Endothelial cell of umbilical vein (primary cell): ENCODE results near the gene CASK. TPM values are rescaled to one million over a fixed set of nuclear protein-coding genes. Genes with fewer than 3 reads are reported as not detected.

Experiments used
- BruUV-seq: library from RNA; stranded (reverse); fragments of 400-500 nt; replicated peaks from 2 replicates; lab custom pipeline; 2021; lab: Mats Ljungman, UMichigan
- CTCF ChIA-PET: fragments of 300-600, 350-600 bp; sonication (Branson Sonifier 250); formaldehyde crosslinking; loops from one replicate; lab custom pipeline; 2021; ENCODE audit warnings: antibody characterized with exemption, inconsistent platforms; lab: Charles Lee
- POLR2A ChIA-PET: fragments of 300-600, 350-600 bp; sonication (Branson Sonifier 250); formaldehyde crosslinking; loops from one replicate; lab custom pipeline; 2021; ENCODE audit warnings: antibody characterized with exemption, inconsistent platforms; lab: Charles Lee
- DNase-seq: peaks from one replicate; pipeline ENCODE4 v3.0.0-alpha.2; 2011; ENCODE audit warnings: low read depth, low spot score
- FAIRE-seq: peaks from 2 replicates; lab custom pipeline; 2011; peaks lifted over from hg19 to GRCh38; lab: Jason Lieb, UNC
- H2AFZ ChIP-seq: 2 replicates; pipeline ENCODE4 v1.6.0; 2012; ENCODE audit warnings: low read depth, low read length, control low read depth, inconsistent platforms
- H3K27ac ChIP-seq: 2 replicates; pipeline ENCODE4 v1.5.1; 2011; ENCODE audit warnings: low read depth, mild to moderate bottlenecking, control low read depth, low read length, moderate library complexity; ENCODE audit not compliant: insufficient read depth
- H3K27me3 ChIP-seq, 2 experiments: 2 replicates each; pipeline versions ENCODE4 v1.6.0 to v1.6.1; 2011; ENCODE audit warnings: low read length in 2 of 2, mixed read lengths in 1 of 2; ENCODE audit not compliant: control insufficient read depth in 2 of 2, insufficient read depth in 2 of 2
- H3K36me3 ChIP-seq, 2 experiments: 2 replicates in 1 of 2; 3 replicates in 1 of 2; pipeline ENCODE4 v1.5.1; 2011; ENCODE audit warnings: low read length in 2 of 2, mild to moderate bottlenecking in 1 of 2, moderate library complexity in 1 of 2; ENCODE audit not compliant: control insufficient read depth in 2 of 2, insufficient read depth in 2 of 2; ENCODE audit errors: extremely low read depth in 1 of 2
- H3K4me1 ChIP-seq: 3 replicates; pipeline ENCODE4 v1.5.1; 2011; ENCODE audit warnings: mild to moderate bottlenecking, low read length; ENCODE audit not compliant: control insufficient read depth, insufficient read depth; ENCODE audit errors: extremely low read depth
- H3K4me2 ChIP-seq: 2 replicates; pipeline ENCODE4 v1.6.1; 2011; ENCODE audit warnings: low read length, control low read depth, mixed read lengths; ENCODE audit not compliant: insufficient read depth
- H3K4me3 ChIP-seq, 3 experiments: fragments of 200-600 bp in 1 of 3; sonication (generic), shearing (Covaris generic) in 1 of 3; replicated peaks in 1 of 3; 2 replicates each; pipeline ENCODE4 v1.5.1; 2011 to 2016; ENCODE audit warnings: control low read depth in 3 of 3, low read length in 3 of 3, mild to moderate bottlenecking in 2 of 3, inconsistent platforms in 1 of 3, low read depth in 1 of 3, moderate library complexity in 1 of 3; ENCODE audit not compliant: insufficient read depth in 1 of 3
- H3K79me2 ChIP-seq: 2 replicates; pipeline ENCODE4 v1.6.0; 2012; ENCODE audit warnings: low read length, inconsistent platforms; ENCODE audit not compliant: control insufficient read depth, insufficient read depth
- H3K9ac ChIP-seq: replicated peaks from 2 replicates; pipeline ENCODE3; 2011; ENCODE audit warnings: low read length, control low read depth; ENCODE audit not compliant: insufficient read depth; ENCODE audit errors: extremely low read depth
- H3K9me1 ChIP-seq: replicated peaks from 3 replicates; pipeline ENCODE4 v1.6.0; 2011; ENCODE audit warnings: mild to moderate bottlenecking, low read length; ENCODE audit not compliant: control insufficient read depth, insufficient read depth; ENCODE audit errors: extremely low read depth
- H3K9me3 ChIP-seq: replicated peaks from 2 replicates; pipeline ENCODE4 v1.5.1; 2012; ENCODE audit warnings: low read length, inconsistent platforms; ENCODE audit not compliant: control insufficient read depth, insufficient read depth
- H4K20me1 ChIP-seq: replicated peaks from 2 replicates; pipeline ENCODE3; 2011; ENCODE audit warnings: mild to moderate bottlenecking, low read length; ENCODE audit not compliant: control insufficient read depth, insufficient read depth; ENCODE audit errors: extremely low read depth
- EZH2 ChIP-seq: IDR thresholded peaks from 2 replicates; pipeline ENCODE4 v1.6.1; 2012; ENCODE audit warnings: borderline replicate concordance, low read depth, mild to moderate bottlenecking, moderate library complexity, low read length, inconsistent platforms; ENCODE audit not compliant: severe bottlenecking
- FOS ChIP-seq: IDR thresholded peaks from 2 replicates; pipeline ENCODE4 v1.6.1; 2011; ENCODE audit warnings: mild to moderate bottlenecking, low read length, moderate library complexity, borderline replicate concordance; ENCODE audit not compliant: insufficient read depth
- GATA2 ChIP-seq: IDR thresholded peaks from 2 replicates; pipeline ENCODE4 v1.7.0; 2011; ENCODE audit warnings: low read depth, mild to moderate bottlenecking, moderate library complexity, mixed read lengths, low read length; ENCODE audit not compliant: insufficient read length, insufficient read depth
- JUN ChIP-seq: IDR thresholded peaks from 2 replicates; pipeline ENCODE4 v1.6.1; 2011; ENCODE audit warnings: borderline replicate concordance, low read depth; ENCODE audit not compliant: insufficient read length, insufficient read depth
- MYC ChIP-seq: IDR thresholded peaks from one replicate; pipeline ENCODE4 v1.6.1; 2011; ENCODE audit warnings: mild to moderate bottlenecking, low read depth, low read length
- POLR2A ChIP-seq: IDR thresholded peaks from 2 replicates; pipeline ENCODE4 v1.6.1; 2012; ENCODE audit warnings: low read depth, mild to moderate bottlenecking, control low read depth, low read length
- POLR2AphosphoS5 ChIP-seq: IDR thresholded peaks from 2 replicates; pipeline ENCODE4 v1.6.1; 2012; ENCODE audit warnings: low read depth, mild to moderate bottlenecking, control low read depth, low read length, moderate library complexity; ENCODE audit not compliant: insufficient read depth
- dilution Hi-C: fragments of 300-500 bp; cut with MboI; formaldehyde crosslinking; loops from one replicate; pipeline ENCODE4 v1.15.0; 2019; ENCODE audit warnings: low sequenced_read_pairs; ENCODE audit not compliant: extremely low pct_ligation_motif_present
- intact Hi-C: fragments of 100-400 bp; cut with micrococcal nuclease; formaldehyde crosslinking; loops from one replicate; pipeline ENCODE4 v1.10.0; 2022
- polyA plus RNA-seq, 4 experiments: library from polyadenylated mRNA; depleted of rRNA in 3 of 4; stranded (reverse) in 3 of 4; unstranded in 1 of 4; fragments of >200 nt; gene quantifications; 2 replicates each; pipeline versions ENCODE4 v1.2.1 to v1.2.3, GENCODE V29; 2011 to 2012; ENCODE audit warnings: missing spikeins in 1 of 4
- total RNA-seq: library from RNA; stranded (reverse); gene quantifications from 2 replicates; pipeline ENCODE4 v1.2.3, GENCODE V29; 2021
- TF ChIP-seq, protein P1 (sequence below): IDR thresholded peaks from 2 replicates; pipeline ENCODE4 v1.6.1; 2011; ENCODE audit not compliant: insufficient read depth, insufficient read length
- TF ChIP-seq, protein P2 (sequence below), 2 donors: IDR thresholded peaks; 1 replicate in 1 of 2; 2 replicates in 1 of 2; pipeline ENCODE4 v1.5.1; 2011; ENCODE audit warnings: low read length in 2 of 2, mild to moderate bottlenecking in 2 of 2, moderate library complexity in 2 of 2, control low read depth in 1 of 2, inconsistent platforms in 1 of 2, low read depth in 1 of 2; ENCODE audit not compliant: insufficient read depth in 1 of 2; ENCODE audit errors: extremely low read depth in 1 of 2

CASK gene
- total and polyA plus RNA-seq, 2 donors (not counting 3 experiments of a cell fraction or from before 2014, with no cell fraction given), result 6.4 to 30.4 TPM

DNA sequence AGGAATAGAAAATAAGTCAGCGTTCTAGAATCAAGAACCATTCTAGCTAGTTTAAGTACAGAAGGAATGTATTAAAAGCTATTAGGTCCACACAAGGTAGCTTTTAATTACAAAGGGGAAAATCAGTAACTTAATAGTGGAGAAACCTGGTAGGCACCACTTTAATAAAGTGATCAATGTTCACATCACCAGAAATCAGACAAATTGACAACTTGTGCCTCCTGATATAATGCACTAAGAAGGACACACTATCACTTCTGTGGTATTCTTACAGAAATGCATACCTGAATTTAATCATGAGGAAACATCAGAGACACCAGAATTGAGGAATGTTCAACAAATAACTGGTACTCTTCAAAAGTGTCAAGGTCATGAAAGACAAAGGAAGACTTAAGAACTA lies 421.4 kb downstream of the CASK start:
- no peaks in the 10 kb centered on the region for H3K79me2 ChIP-seq
- no peaks in the 10 kb centered on the region for H3K4me1 ChIP-seq
- dilution Hi-C loops, result no loop called here
- no peaks in the 10 kb centered on the region for H4K20me1 ChIP-seq
- no peak overlapping the region for H3K4me3 ChIP-seq
- H3K27ac ChIP-seq, result no peak overlapping the region
- TF ChIP-seq FOS, result no peak
- no peak for TF ChIP-seq GATA2
- no peak for TF ChIP-seq POLR2A
- TF ChIP-seq POLR2AphosphoS5, result no peak
- TF ChIP-seq MYC, result no peak
- no peak for TF ChIP-seq EZH2
- no peak for TF ChIP-seq JUN
- TF ChIP-seq, protein P1, sequence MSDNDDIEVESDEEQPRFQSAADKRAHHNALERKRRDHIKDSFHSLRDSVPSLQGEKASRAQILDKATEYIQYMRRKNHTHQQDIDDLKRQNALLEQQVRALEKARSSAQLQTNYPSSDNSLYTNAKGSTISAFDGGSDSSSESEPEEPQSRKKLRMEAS, result no peak
- TF ChIP-seq, protein P2, sequence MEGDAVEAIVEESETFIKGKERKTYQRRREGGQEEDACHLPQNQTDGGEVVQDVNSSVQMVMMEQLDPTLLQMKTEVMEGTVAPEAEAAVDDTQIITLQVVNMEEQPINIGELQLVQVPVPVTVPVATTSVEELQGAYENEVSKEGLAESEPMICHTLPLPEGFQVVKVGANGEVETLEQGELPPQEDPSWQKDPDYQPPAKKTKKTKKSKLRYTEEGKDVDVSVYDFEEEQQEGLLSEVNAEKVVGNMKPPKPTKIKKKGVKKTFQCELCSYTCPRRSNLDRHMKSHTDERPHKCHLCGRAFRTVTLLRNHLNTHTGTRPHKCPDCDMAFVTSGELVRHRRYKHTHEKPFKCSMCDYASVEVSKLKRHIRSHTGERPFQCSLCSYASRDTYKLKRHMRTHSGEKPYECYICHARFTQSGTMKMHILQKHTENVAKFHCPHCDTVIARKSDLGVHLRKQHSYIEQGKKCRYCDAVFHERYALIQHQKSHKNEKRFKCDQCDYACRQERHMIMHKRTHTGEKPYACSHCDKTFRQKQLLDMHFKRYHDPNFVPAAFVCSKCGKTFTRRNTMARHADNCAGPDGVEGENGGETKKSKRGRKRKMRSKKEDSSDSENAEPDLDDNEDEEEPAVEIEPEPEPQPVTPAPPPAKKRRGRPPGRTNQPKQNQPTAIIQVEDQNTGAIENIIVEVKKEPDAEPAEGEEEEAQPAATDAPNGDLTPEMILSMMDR (IDR thresholded peaks at IDR 0.05; ENCODE audit: extremely low read depth in 1 of 2, insufficient read depth in 1 of 2, low read depth in 1 of 2, low read length in 2 of 2), result no peak
- FAIRE-seq, result no peak
- no peaks in the 10 kb centered on the region for H3K9me1 ChIP-seq
- BruUV-seq, result no TSS peak
- H2AFZ ChIP-seq, result no peak overlapping the region
- H3K4me2 ChIP-seq, result no peak overlapping the region
- DNase-seq, result no peak
- H3K9ac ChIP-seq, result no peak overlapping the region
- no peaks in the 10 kb centered on the region for H3K36me3 ChIP-seq
- no peaks in the 10 kb centered on the region for H3K27me3 ChIP-seq
- ChIA-PET POLR2A (no interaction called here), CTCF (no interaction called here)
- H3K9me3 ChIP-seq, result no peaks in the 10 kb centered on the region
- intact Hi-C loops, result no loop called here
